ENCODE results near the gene S100PBP.
"Not testable (repeated sequence)": the region's sequence is repeated elsewhere in the genome, so short reads cannot be mapped to it uniquely, and the experiment has no call there.

The S100PBP gene

GRCh38 chr1:32899586-32900296 lies 82.3 kb downstream of the S100PBP start:
- DNase-seq (ENCODE audit: low read depth in 4 of 4, low spot score in 1 of 4) = no peak

GRCh38 chr1:32900371-32900955 lies 83.0 kb downstream of the S100PBP start:
- DNase-seq (ENCODE audit: low read depth in 4 of 4, low spot score in 1 of 4) = no peak

- DNase-seq (ENCODE audit: low read depth in 4 of 4, low spot score in 1 of 4) = no peak
Measured at GRCh38 chr1:32900956-32901822, 83.7 kb downstream of the S100PBP start, which contains the start of gene TMEM54. Gene TMEM54 (minus strand): TSS chr1:32901389. CDS start chr1:32901238, 151 bp downstream.

- no peak for DNase-seq (ENCODE audit: low read depth in 4 of 4, low spot score in 1 of 4)
Measured at GRCh38 chr1:32901823-32902534, 84.5 kb downstream of the S100PBP start.

- DNase-seq (ENCODE audit: low read depth in 4 of 4, low spot score in 1 of 4) = no peak
Measured at GRCh38 chr1:32902535-32902920, 85.1 kb downstream of the S100PBP start.

- DNase-seq (ENCODE audit: low read depth in 4 of 4, low spot score in 1 of 4) = no peak
Measured at GRCh38 chr1:32903991-32904785, 86.7 kb downstream of the S100PBP start.

GRCh38 chr1:32904797-32905196 lies 87.3 kb downstream of the S100PBP start:
- DNase-seq (ENCODE audit: low read depth in 4 of 4, low spot score in 1 of 4) = no peak

- not testable (repeated sequence) for DNase-seq (ENCODE audit: low read depth in 4 of 4, low spot score in 1 of 4)
Measured at GRCh38 chr1:32905588-32905987, 88.1 kb downstream of the S100PBP start.

GRCh38 chr1:32906654-32907053 lies 89.2 kb downstream of the S100PBP start:
- DNase-seq (ENCODE audit: low read depth in 4 of 4, low spot score in 1 of 4) = no peak

GRCh38 chr1:32907435-32907834 lies 90.0 kb downstream of the S100PBP start:
- DNase-seq (ENCODE audit: low read depth in 4 of 4, low spot score in 1 of 4) = no peak

Measured in stimulated activated CD4-positive, alpha-beta T cell treated with anti-CD3 and anti-CD28 coated beads, Interleukin-1b, Interleukin-23, amount 100 ng/mL, for 24 hours (primary cell).